Ishikawa (cell line): ENCODE measurements around the gene RPL4.

Source experiments
- EP300 ChIP-seq: IDR thresholded peaks from 2 replicates; pipeline ENCODE4 v1.6.1; 2012; ENCODE audit warnings: borderline replicate concordance
- NFIC ChIP-seq: IDR thresholded peaks from 2 replicates; pipeline ENCODE4 v1.6.1; 2012
- TCF12 ChIP-seq: IDR thresholded peaks from 2 replicates; pipeline ENCODE4 v1.6.1; 2012; ENCODE audit warnings: low read depth
- TF ChIP-seq, protein P1 (sequence below): IDR thresholded peaks from 2 replicates; pipeline ENCODE4 v1.6.1; 2012; ENCODE audit warnings: low read depth, mild to moderate bottlenecking
- TF ChIP-seq, protein P2 (sequence below): IDR thresholded peaks from 2 replicates; pipeline ENCODE4 v1.6.1; 2012

GRCh38 chr15:66480267-66480666, 24.4 kb downstream of the RPL4 start:
- TF ChIP-seq, protein P1, sequence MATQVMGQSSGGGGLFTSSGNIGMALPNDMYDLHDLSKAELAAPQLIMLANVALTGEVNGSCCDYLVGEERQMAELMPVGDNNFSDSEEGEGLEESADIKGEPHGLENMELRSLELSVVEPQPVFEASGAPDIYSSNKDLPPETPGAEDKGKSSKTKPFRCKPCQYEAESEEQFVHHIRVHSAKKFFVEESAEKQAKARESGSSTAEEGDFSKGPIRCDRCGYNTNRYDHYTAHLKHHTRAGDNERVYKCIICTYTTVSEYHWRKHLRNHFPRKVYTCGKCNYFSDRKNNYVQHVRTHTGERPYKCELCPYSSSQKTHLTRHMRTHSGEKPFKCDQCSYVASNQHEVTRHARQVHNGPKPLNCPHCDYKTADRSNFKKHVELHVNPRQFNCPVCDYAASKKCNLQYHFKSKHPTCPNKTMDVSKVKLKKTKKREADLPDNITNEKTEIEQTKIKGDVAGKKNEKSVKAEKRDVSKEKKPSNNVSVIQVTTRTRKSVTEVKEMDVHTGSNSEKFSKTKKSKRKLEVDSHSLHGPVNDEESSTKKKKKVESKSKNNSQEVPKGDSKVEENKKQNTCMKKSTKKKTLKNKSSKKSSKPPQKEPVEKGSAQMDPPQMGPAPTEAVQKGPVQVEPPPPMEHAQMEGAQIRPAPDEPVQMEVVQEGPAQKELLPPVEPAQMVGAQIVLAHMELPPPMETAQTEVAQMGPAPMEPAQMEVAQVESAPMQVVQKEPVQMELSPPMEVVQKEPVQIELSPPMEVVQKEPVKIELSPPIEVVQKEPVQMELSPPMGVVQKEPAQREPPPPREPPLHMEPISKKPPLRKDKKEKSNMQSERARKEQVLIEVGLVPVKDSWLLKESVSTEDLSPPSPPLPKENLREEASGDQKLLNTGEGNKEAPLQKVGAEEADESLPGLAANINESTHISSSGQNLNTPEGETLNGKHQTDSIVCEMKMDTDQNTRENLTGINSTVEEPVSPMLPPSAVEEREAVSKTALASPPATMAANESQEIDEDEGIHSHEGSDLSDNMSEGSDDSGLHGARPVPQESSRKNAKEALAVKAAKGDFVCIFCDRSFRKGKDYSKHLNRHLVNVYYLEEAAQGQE, result no peak
- TF ChIP-seq NFIC (no peak), TCF12 (no peak), EP300 (no peak)
- TF ChIP-seq, protein P2, sequence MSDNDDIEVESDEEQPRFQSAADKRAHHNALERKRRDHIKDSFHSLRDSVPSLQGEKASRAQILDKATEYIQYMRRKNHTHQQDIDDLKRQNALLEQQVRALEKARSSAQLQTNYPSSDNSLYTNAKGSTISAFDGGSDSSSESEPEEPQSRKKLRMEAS, result no peak
